ENCODE data around the gene RAB36.

GRCh38 chr22:23169043-23169406 lies 23.7 kb downstream of the RAB36 start:
- TF ChIP-seq CTCF (conservative IDR thresholded peaks at IDR 0.05; ENCODE audit: low read depth, low read length) (no peak), EZH2 (IDR thresholded peaks at IDR 0.05; ENCODE audit: low read length, unreplicated experiment) (no peak)

Data from PC-3 (cell line).